Measurements from ENCODE around the gene PPM1G. TPM values are rescaled to one million over a fixed set of nuclear protein-coding genes. Genes with fewer than 3 reads are reported as not detected.

The PPM1G gene
- total RNA-seq, 1 donor from 2014 or later = 24.7 TPM

DNA sequence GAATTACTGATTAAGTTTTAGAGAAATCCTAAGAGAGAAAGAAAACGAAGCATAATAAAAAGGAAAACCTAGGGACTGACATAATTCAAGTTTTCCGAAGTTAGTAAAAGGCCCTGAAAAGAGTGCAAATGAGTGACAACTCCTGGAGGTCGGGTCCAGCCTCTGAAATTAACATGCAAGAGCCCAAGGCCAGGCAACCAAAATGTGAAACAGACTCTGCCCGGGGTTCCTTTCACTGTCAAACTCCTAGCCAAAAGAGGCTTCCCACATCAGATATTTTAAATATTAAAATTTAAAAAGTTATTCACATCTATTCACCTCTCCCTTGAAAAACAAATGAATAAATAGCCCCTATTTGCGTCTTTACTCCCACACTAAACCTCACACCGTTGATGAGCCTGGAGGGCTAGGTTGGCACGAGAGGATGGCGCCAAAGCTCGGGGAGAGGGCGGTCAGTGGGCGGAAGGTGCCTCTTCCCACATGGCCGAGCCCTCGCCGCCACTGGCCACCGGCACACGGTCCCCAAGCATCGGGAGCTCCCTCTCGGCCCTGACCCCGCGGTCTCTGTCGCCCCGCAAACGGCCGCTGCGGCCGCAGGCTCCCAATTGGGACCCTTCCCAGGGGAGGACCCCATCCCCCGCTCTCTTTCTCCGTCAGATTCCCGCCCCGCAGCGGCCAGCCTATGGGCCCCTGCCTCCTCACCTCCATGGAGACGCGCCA lies 630 bp downstream of the PPM1G start:
- H3K9me3 ChIP-seq = no peaks in the 10 kb centered on the region
- H3K4me1 ChIP-seq = peaks cover 6 to 12% of the 10 kb centered on the region in 2 donors
- peak in 1 of 2 donors; percentile 64 for DNase-seq (ENCODE audit: low spot score in 2 of 2)
- peak overlapping the region; percentile 96 to 97 for H3K4me3 ChIP-seq
- TF ChIP-seq, protein P1, sequence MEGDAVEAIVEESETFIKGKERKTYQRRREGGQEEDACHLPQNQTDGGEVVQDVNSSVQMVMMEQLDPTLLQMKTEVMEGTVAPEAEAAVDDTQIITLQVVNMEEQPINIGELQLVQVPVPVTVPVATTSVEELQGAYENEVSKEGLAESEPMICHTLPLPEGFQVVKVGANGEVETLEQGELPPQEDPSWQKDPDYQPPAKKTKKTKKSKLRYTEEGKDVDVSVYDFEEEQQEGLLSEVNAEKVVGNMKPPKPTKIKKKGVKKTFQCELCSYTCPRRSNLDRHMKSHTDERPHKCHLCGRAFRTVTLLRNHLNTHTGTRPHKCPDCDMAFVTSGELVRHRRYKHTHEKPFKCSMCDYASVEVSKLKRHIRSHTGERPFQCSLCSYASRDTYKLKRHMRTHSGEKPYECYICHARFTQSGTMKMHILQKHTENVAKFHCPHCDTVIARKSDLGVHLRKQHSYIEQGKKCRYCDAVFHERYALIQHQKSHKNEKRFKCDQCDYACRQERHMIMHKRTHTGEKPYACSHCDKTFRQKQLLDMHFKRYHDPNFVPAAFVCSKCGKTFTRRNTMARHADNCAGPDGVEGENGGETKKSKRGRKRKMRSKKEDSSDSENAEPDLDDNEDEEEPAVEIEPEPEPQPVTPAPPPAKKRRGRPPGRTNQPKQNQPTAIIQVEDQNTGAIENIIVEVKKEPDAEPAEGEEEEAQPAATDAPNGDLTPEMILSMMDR (IDR thresholded peaks at IDR 0.05) = no peak
- no peaks in the 10 kb centered on the region for H3K27me3 ChIP-seq
- intact Hi-C loops (cut with DNase I) = loop anchor here (1.0 to 5.0 kb wide), 5 partner anchors 20 to 81 kb away; partner anchors contain the start of genes EIF2B4, IFT172, NRBP1 and SNX17
- H3K36me3 ChIP-seq = no peaks in the 10 kb centered on the region
- peak overlapping the region; percentile 80 to 91 for H3K27ac ChIP-seq

DNA sequence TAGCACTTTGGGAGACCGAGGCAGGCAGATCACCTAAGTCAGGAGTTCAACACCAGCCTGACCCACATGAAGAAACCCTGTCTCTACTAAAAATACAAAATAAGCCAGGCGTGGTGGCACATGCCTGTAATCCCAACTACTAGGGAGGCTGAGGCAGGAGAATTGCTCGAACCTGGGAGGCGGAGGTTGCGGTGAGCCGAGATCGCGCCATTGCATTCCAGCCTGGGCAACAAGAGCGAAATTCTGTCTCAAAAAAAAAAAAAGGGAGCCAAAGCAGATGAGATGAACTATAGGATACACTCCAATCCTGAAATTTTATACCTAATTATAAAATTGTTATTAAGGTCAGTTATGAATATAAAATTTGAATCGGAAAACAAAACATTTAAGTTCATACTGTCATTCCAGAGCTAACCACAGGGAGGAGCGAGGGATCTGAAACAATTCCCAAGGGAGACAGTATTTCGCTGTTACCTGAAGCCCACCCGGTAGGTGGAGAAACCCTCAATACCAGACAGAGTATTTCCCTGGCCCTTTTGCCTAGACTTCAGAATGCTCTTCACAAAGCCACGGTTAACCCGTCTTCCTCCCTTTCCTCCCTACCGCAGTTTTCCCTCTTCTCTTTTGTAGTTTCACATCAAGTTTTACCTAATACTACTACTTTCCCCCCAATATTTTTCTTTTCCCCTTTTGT lies 1.4 kb downstream of the PPM1G start:
- no peaks in the 10 kb centered on the region for H3K27me3 ChIP-seq
- no peaks in the 10 kb centered on the region for H3K9me3 ChIP-seq
- DNase-seq (ENCODE audit: low spot score in 2 of 2) = no peak
- peak overlapping the region in 1 of 2 donors; percentile 80 for H3K27ac ChIP-seq
- peak overlapping the region; percentile 96 to 97 for H3K4me3 ChIP-seq
- intact Hi-C loops (cut with DNase I) = loop anchor here (2.0 to 5.0 kb wide), 2 partner anchors 27 to 36 kb away; partner anchors contain the start of genes EIF2B4, SNX17 and ZNF513
- TF ChIP-seq, protein P1 (IDR thresholded peaks at IDR 0.05) = peak in 2 of 3 experiments; percentile 9 to 31
- no peaks in the 10 kb centered on the region for H3K36me3 ChIP-seq
- H3K4me1 ChIP-seq = peaks cover 6 to 12% of the 10 kb centered on the region in 2 donors

DNA sequence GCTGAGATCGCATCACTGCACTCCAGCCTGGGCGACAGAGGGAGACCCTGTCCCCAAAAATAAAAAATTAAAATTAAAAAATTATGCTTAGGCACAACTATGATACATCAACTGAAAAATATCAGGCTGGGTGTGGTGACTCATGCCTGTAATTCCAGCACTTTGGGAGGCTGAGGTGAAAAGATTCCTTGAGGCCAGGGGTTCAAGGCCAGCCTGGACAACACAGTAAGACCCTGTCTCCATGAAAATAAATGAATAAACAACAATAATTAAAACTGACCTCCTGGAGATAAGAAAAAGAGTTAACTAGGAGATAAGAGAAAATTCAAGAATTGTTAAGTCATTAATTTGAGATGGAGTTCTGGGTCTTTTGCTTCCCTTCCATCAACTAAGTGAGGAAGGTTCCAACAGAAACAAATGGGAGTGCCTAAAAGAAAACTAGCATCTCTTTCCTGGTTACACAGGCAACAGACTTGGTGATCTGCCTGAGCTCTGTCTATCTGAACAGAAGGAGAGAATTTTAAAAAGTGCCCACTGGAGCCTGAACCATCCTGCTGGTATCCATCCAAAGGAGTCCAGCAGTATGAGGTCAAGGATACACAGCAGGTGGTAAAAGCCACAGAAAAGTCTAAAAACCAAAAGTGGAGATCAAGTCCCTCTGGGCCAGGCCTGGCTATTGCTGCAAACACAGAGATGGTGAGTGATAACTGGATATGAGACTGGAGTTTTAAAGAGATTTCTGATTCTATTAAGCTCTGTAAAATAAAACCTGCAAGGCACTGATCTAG lies 8.8 kb downstream of the PPM1G start:
- no peak for DNase-seq (ENCODE audit: low spot score in 2 of 2)
- no peaks in the 10 kb centered on the region for H3K27me3 ChIP-seq
- TF ChIP-seq, protein P1 (IDR thresholded peaks at IDR 0.05) = no peak
- no peaks in the 10 kb centered on the region for H3K4me1 ChIP-seq
- H3K9me3 ChIP-seq = no peaks in the 10 kb centered on the region
- H3K36me3 ChIP-seq = no peaks in the 10 kb centered on the region
- intact Hi-C loops (cut with DNase I) = no loop called here
- no peak overlapping the region for H3K4me3 ChIP-seq
- no peak overlapping the region for H3K27ac ChIP-seq

DNA sequence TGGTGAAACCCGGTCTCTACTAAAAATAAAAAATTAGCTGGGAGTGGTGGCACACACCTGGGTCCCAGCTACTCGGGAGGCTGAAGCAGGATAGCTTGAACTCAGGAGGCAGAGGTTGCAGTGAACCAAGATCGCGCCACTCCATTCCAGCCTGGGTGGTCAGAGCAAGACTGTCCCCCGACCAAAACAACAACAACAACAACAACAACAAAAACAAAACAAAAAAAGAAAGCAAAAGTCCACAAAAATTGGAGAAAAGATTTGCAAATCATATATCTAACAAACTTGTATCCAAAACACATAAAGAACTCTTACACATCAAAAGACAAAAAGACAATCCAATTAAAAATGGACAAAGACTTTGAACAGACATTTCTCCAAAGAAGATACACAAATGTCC lies 10.4 kb downstream of the PPM1G start:
- H3K9me3 ChIP-seq = no peaks in the 10 kb centered on the region
- H3K27ac ChIP-seq = no peak overlapping the region
- no peak overlapping the region for H3K4me3 ChIP-seq
- no peaks in the 10 kb centered on the region for H3K27me3 ChIP-seq
- no peak for DNase-seq (ENCODE audit: low spot score in 2 of 2)
- H3K4me1 ChIP-seq = no peaks in the 10 kb centered on the region
- intact Hi-C loops (cut with DNase I) = no loop called here
- TF ChIP-seq, protein P1 (IDR thresholded peaks at IDR 0.05) = no peak
- H3K36me3 ChIP-seq = no peaks in the 10 kb centered on the region

DNA sequence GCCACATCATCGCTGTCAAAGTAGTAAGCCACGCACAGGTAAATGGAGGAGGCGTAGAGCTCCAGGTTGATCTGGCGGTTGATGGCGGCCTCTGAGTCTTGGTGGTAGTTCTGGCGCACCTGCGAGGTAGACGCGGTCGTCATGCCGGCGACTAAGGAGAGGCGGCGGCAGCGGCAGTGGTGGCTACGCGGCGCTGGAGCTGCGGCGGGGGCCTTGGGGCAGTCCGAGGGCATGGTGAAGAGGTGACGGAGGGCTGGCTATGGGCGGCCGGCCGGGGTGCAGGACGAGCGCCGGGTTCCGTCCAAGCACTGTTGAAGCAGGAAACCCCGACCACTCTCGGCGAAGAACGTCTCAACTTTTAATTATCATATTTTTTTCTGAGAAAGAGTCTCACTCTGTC lies 16.2 kb downstream of the PPM1G start:
- no peaks in the 10 kb centered on the region for H3K36me3 ChIP-seq
- H3K4me3 ChIP-seq = no peak overlapping the region
- intact Hi-C loops (cut with DNase I) = no loop called here
- DNase-seq (ENCODE audit: low spot score in 2 of 2) = no peak
- TF ChIP-seq, protein P1 (IDR thresholded peaks at IDR 0.05) = no peak
- H3K9me3 ChIP-seq = no peaks in the 10 kb centered on the region
- no peaks in the 10 kb centered on the region for H3K4me1 ChIP-seq
- H3K27me3 ChIP-seq = no peaks in the 10 kb centered on the region
- no peak overlapping the region for H3K27ac ChIP-seq

All from ascending aorta (tissue), 2 donors.